Measurements from ENCODE around the gene NUSAP1.

DNA sequence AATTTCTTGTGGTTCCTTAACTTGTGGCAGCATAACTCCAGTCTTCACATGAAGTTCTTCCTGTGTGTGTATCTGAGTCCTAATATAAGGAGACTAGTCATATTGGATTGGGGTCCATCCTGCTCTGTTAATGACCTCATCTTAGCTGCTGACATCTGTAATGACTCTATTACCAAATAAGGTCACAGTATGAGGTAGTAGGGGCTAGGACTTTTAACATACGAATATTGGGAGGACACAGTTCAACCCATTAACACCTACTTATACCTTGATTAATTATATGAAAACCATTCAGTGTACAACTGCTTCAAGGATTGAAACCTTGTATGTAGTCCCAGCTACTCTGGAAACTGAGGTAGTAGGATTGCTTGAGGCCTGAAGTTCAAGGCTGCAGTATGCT, 44.2 kb upstream of the NUSAP1 start:
- TF ChIP-seq GATA2 (IDR thresholded peaks at IDR 0.05; ENCODE audit: low read depth, low read length): no peak
- no peak for TF ChIP-seq GATA3 (IDR thresholded peaks at IDR 0.05; ENCODE audit: low read depth, low read length)

Data from SH-SY5Y (cell line).